ENCODE measurements around the gene MAP3K7CL.

Gene MAP3K7CL

DNA sequence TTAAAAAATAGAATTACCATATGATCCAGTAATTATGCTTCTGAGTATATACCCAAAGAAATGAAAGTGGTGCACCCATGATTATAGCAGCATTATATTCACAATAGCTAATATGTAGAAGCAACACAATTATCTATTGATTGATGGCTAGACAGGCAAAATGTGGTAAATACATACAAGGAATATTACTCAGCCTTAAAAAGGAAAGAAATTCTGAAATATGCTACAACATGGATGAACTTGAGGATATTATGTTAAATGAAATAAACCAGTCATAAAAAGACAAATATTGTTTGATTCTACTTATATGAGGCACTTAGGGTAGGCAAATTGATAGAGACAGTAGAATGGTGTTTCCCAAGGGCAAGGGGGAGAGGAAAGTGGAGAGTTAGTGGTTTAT lies 80.8 kb downstream of the MAP3K7CL start:
- ChIA-PET CTCF (no interaction called here), POLR2A (no interaction called here)
- no peak for DNase-seq (ENCODE audit: extremely low spot score)
- TF ChIP-seq, protein P1, sequence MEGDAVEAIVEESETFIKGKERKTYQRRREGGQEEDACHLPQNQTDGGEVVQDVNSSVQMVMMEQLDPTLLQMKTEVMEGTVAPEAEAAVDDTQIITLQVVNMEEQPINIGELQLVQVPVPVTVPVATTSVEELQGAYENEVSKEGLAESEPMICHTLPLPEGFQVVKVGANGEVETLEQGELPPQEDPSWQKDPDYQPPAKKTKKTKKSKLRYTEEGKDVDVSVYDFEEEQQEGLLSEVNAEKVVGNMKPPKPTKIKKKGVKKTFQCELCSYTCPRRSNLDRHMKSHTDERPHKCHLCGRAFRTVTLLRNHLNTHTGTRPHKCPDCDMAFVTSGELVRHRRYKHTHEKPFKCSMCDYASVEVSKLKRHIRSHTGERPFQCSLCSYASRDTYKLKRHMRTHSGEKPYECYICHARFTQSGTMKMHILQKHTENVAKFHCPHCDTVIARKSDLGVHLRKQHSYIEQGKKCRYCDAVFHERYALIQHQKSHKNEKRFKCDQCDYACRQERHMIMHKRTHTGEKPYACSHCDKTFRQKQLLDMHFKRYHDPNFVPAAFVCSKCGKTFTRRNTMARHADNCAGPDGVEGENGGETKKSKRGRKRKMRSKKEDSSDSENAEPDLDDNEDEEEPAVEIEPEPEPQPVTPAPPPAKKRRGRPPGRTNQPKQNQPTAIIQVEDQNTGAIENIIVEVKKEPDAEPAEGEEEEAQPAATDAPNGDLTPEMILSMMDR (IDR thresholded peaks at IDR 0.05; ENCODE audit: control extremely low read depth, extremely low read depth, low read depth, missing control alignments) = no peak

- no peak for DNase-seq (ENCODE audit: extremely low spot score)
- CTCF ChIA-PET = interaction anchor here (1.5 kb wide), 1 partner anchor 13 kb away, joined by 8 read pairs; no protein-coding TSS in a partner anchor
- POLR2A ChIA-PET = no interaction called here
- TF ChIP-seq, protein P1 (IDR thresholded peaks at IDR 0.05; ENCODE audit: control extremely low read depth, extremely low read depth, low read depth, missing control alignments) = no peak
Measured at GRCh38 chr21:29212446-29212845, 82.0 kb downstream of the MAP3K7CL start.

GRCh38 chr21:29213513-29214385 lies 83.3 kb downstream of the MAP3K7CL start:
- POLR2A ChIA-PET = no interaction called here
- CTCF ChIA-PET = no interaction called here
- TF ChIP-seq, protein P1 (IDR thresholded peaks at IDR 0.05; ENCODE audit: control extremely low read depth, extremely low read depth, low read depth, missing control alignments) = no peak
- DNase-seq (ENCODE audit: extremely low spot score) = no peak

DNA sequence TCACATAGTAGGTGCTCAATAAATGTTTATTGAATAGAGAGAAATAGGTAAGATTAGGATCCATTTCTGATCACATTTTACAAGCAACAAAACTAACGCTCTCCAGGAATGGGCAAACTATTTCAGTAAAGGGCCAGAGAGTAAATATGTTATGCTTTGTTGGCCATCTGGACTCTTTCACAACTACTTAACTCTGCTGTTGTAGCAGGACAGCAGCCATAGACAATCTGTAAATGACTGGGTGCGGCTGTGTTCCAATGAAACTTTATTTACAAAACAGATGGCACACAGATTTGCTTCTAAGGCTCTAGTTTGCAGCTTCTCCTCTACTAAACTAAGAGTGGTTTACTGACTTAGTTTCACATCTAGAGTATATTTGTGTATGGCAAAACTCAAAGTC lies 85.3 kb downstream of the MAP3K7CL start:
- CTCF ChIA-PET = no interaction called here

GRCh38 chr21:29217818-29218291 lies 87.4 kb downstream of the MAP3K7CL start:
- ChIA-PET POLR2A (no interaction called here), CTCF (interaction anchor here (2.0 kb wide), 1 partner anchor 12 kb away, joined by 7 read pairs; no protein-coding TSS in a partner anchor)
- TF ChIP-seq, protein P1 (IDR thresholded peaks at IDR 0.05; ENCODE audit: control extremely low read depth, extremely low read depth, low read depth, missing control alignments) = no peak
- DNase-seq (ENCODE audit: extremely low spot score) = no peak

More for the DNA sequence above, 85.3 kb downstream of the MAP3K7CL start:
- TF ChIP-seq, protein P1 (IDR thresholded peaks at IDR 0.05; ENCODE audit: control extremely low read depth, extremely low read depth, low read depth, missing control alignments) = no peak
- no peak for DNase-seq (ENCODE audit: extremely low spot score)
- POLR2A ChIA-PET = no interaction called here

GRCh38 chr21:29218749-29219148 lies 88.3 kb downstream of the MAP3K7CL start:
- TF ChIP-seq, protein P1 (IDR thresholded peaks at IDR 0.05; ENCODE audit: control extremely low read depth, extremely low read depth, low read depth, missing control alignments) = no peak
- CTCF ChIA-PET = interaction anchor here (2.0 kb wide), 1 partner anchor 13 kb away, joined by 7 read pairs; no protein-coding TSS in a partner anchor
- POLR2A ChIA-PET = no interaction called here
- DNase-seq (ENCODE audit: extremely low spot score) = no peak

Data from GM10248 (cell line).